ENCODE measurements around the gene CHRNA10.

The CHRNA10 gene

GRCh38 chr11:3635641-3636375 lies 35.4 kb downstream of the CHRNA10 start:
- DNase-seq (ENCODE audit: low read depth): no peak
- no peak for TF ChIP-seq CTCF (IDR thresholded peaks at IDR 0.05; ENCODE audit: insufficient read depth, low read depth, low read length, missing control alignments)
- no peak overlapping the region for H3K4me3 ChIP-seq (ENCODE audit: low read depth, low read length)

- H3K4me3 ChIP-seq (ENCODE audit: low read depth, low read length): no peak overlapping the region
- no peak for TF ChIP-seq CTCF (IDR thresholded peaks at IDR 0.05; ENCODE audit: insufficient read depth, low read depth, low read length, missing control alignments)
- no peak for DNase-seq (ENCODE audit: low read depth)
Measured at GRCh38 chr11:3632070-3632660, 39.0 kb downstream of the CHRNA10 start.

- no peak for TF ChIP-seq CTCF (IDR thresholded peaks at IDR 0.05; ENCODE audit: insufficient read depth, low read depth, low read length, missing control alignments)
- no peak for DNase-seq (ENCODE audit: low read depth)
- H3K4me3 ChIP-seq (ENCODE audit: low read depth, low read length): no peak overlapping the region
Measured at GRCh38 chr11:3631331-3631730, 39.9 kb downstream of the CHRNA10 start.

GRCh38 chr11:3627291-3627690 lies 43.9 kb downstream of the CHRNA10 start:
- no peak for TF ChIP-seq CTCF (IDR thresholded peaks at IDR 0.05; ENCODE audit: insufficient read depth, low read depth, low read length, missing control alignments)
- H3K4me3 ChIP-seq (ENCODE audit: low read depth, low read length): no peak overlapping the region
- no peak for DNase-seq (ENCODE audit: low read depth)

- no peak for TF ChIP-seq CTCF (IDR thresholded peaks at IDR 0.05; ENCODE audit: insufficient read depth, low read depth, low read length, missing control alignments)
- no peak for DNase-seq (ENCODE audit: low read depth)
- H3K4me3 ChIP-seq (ENCODE audit: low read depth, low read length): no peak overlapping the region
Measured at GRCh38 chr11:3626250-3626960, 44.8 kb downstream of the CHRNA10 start.

GRCh38 chr11:3623767-3624458 lies 47.3 kb downstream of the CHRNA10 start:
- DNase-seq (ENCODE audit: low read depth): no peak
- no peak overlapping the region for H3K4me3 ChIP-seq (ENCODE audit: low read depth, low read length)
- TF ChIP-seq CTCF (IDR thresholded peaks at IDR 0.05; ENCODE audit: insufficient read depth, low read depth, low read length, missing control alignments): no peak
